ENCODE results near the gene LOXL3. TPM values are rescaled to one million over a fixed set of nuclear protein-coding genes. Genes with fewer than 3 reads are reported as not detected.

The LOXL3 gene
- total and polyA plus RNA-seq, 2 donors (not counting 1 experiment from before 2014, with no cell fraction given): 0.97 to 1.2 TPM

DNA sequence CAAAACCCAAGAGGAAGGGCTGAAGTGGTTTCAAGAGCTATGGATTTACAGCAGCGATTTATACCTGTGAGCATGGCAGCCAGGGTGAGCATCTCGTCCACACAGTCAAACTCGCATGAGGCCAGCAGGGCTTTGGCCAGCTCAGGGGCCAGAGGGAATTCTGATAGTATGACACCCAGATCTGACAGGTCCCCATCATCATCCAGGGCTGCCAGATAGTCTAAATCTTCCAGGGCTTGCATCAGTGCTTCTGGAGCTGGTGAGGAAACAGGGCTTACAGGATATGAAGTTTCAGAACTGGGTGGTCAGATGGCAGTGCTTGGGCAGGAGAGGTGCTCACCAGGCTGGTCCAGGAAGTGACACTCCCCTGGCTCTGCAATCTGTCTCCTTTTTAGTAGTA, 31.2 kb downstream of the LOXL3 start:
- peaks cover 31% of the 10 kb centered on the region for H3K27me3 Mint-ChIP-seq
- Histone ChIP-seq H3K36me3 (replicated peaks in 1 of 2; ENCODE audit: control extremely low read depth in 1 of 2, control insufficient read depth in 1 of 2, extremely low read depth in 1 of 2, insufficient read depth in 2 of 2, low read length in 1 of 2) (peaks cover 0 to 22% of the 10 kb centered on the region in 2 experiments), H3K27ac (ENCODE audit: low read length in 2 of 2) (no peak overlapping the region), H3K4me3 (ENCODE audit: control extremely low read depth in 1 of 5, extremely low read depth in 1 of 5, insufficient read depth in 1 of 5, low read depth in 2 of 5, low read length in 4 of 5) (no peak overlapping the region), H4K20me1 (ENCODE audit: control insufficient read depth, insufficient read depth, low read length, poor library complexity, severe bottlenecking) (peaks cover 12% of the 10 kb centered on the region), H3K79me2 (ENCODE audit: control insufficient read depth, insufficient read depth, low read length) (no peaks in the 10 kb centered on the region), H3K27me3 (replicated peaks in 1 of 4; ENCODE audit: control extremely low read depth in 1 of 4, control insufficient read depth in 3 of 4, insufficient read depth in 4 of 4, low read length in 3 of 4) (peaks cover 0 to 33% (median 26%) of the 10 kb centered on the region in 4 experiments), H3K9ac (ENCODE audit: low read length) (no peak overlapping the region), H3K4me1 (ENCODE audit: control insufficient read depth in 2 of 2, insufficient read depth in 2 of 2, low read length in 2 of 2) (peaks cover 16 to 22% of the 10 kb centered on the region in 2 donors), H3K4me2 (replicated peaks; ENCODE audit: low read depth, low read length, poor library complexity, severe bottlenecking) (no peak overlapping the region), H3K9me3 (ENCODE audit: control extremely low read depth in 1 of 3, control insufficient read depth in 2 of 3, insufficient read depth in 1 of 3, low read length in 2 of 3) (peaks cover 0 to 1% (median 0%) of the 10 kb centered on the region in 3 donors), H2AFZ (ENCODE audit: insufficient read depth, low read depth, low read length, poor library complexity, severe bottlenecking) (no peak overlapping the region)
- no peak overlapping the region for H3K4me3 Mint-ChIP-seq
- DNase-seq (no peak), ATAC-seq (ENCODE audit: low read depth) (no peak)
- 90% methylated on average over 3 of the region's 3 CpGs for WGBS (ENCODE audit: insufficient coverage)
- ChIA-PET CTCF (interaction anchor here (0.9 to 1.2 kb wide), 3 partner anchors 9 to 16 kb away, joined by 3 to 4 read pairs (median 3); no protein-coding TSS in a partner anchor), POLR2A (no interaction called here)
- H3K9me3 Mint-ChIP-seq (ENCODE audit: insufficient read depth): no peaks in the 10 kb centered on the region
- H3K4me1 Mint-ChIP-seq: peaks cover 12% of the 10 kb centered on the region
- TF ChIP-seq EZH2 (IDR thresholded peaks at IDR 0.05; ENCODE audit: borderline replicate concordance, insufficient read depth, low read depth, low read length, poor library complexity, severe bottlenecking): no peak
- no peak for TF ChIP-seq CTCF (IDR thresholded peaks at IDR 0.05)
- H3K27ac Mint-ChIP-seq: no peak overlapping the region
- intact Hi-C loops (cut with micrococcal nuclease): no loop called here

- Histone ChIP-seq H2AFZ (ENCODE audit: insufficient read depth, low read depth, low read length, poor library complexity, severe bottlenecking) (peak overlapping the region; percentile 71), H3K79me2 (ENCODE audit: control insufficient read depth, insufficient read depth, low read length) (no peaks in the 10 kb centered on the region), H3K4me3 (ENCODE audit: control extremely low read depth in 1 of 5, extremely low read depth in 1 of 5, insufficient read depth in 1 of 5, low read depth in 2 of 5, low read length in 4 of 5) (peak overlapping the region in 4 of 5 experiments; percentile 35 to 68 (median 54)), H3K9ac (ENCODE audit: low read length) (peak overlapping the region; percentile 67), H4K20me1 (ENCODE audit: control insufficient read depth, insufficient read depth, low read length, poor library complexity, severe bottlenecking) (peaks cover 6% of the 10 kb centered on the region), H3K36me3 (replicated peaks in 1 of 2; ENCODE audit: control extremely low read depth in 1 of 2, control insufficient read depth in 1 of 2, extremely low read depth in 1 of 2, insufficient read depth in 2 of 2, low read length in 1 of 2) (no peaks in the 10 kb centered on the region), H3K4me2 (replicated peaks; ENCODE audit: low read depth, low read length, poor library complexity, severe bottlenecking) (peak overlapping the region; percentile 96), H3K4me1 (ENCODE audit: control insufficient read depth in 2 of 2, insufficient read depth in 2 of 2, low read length in 2 of 2) (peaks cover 36 to 50% of the 10 kb centered on the region in 2 donors), H3K27ac (ENCODE audit: low read length in 2 of 2) (no peak overlapping the region), H3K27me3 (replicated peaks in 1 of 4; ENCODE audit: control extremely low read depth in 1 of 4, control insufficient read depth in 3 of 4, insufficient read depth in 4 of 4, low read length in 3 of 4) (peaks cover 2 to 88% (median 68%) of the 10 kb centered on the region in 4 experiments), H3K9me3 (ENCODE audit: control extremely low read depth in 1 of 3, control insufficient read depth in 2 of 3, insufficient read depth in 1 of 3, low read length in 2 of 3) (peaks cover 0 to 31% (median 1%) of the 10 kb centered on the region in 3 donors)
- no peak for ATAC-seq (ENCODE audit: low read depth)
- POLR2A ChIA-PET: interaction anchor here (0.9 to 2.5 kb wide), 5 partner anchors 9 to 19 kb away, joined by 3 to 9 read pairs (median 4); partner anchors contain the start of genes LBX2 and PCGF1
- Mint-ChIP-seq H3K4me3 (peak overlapping the region; percentile 86), H3K27me3 (peaks cover 66% of the 10 kb centered on the region), H3K27ac (no peak overlapping the region), H3K4me1 (peaks cover 28% of the 10 kb centered on the region), H3K9me3 (ENCODE audit: insufficient read depth) (no peaks in the 10 kb centered on the region)
- TF ChIP-seq CTCF (IDR thresholded peaks at IDR 0.05): no peak
- no peak for TF ChIP-seq EZH2 (IDR thresholded peaks at IDR 0.05; ENCODE audit: borderline replicate concordance, insufficient read depth, low read depth, low read length, poor library complexity, severe bottlenecking)
- no peak for DNase-seq
- intact Hi-C loops (cut with micrococcal nuclease): loop anchor here (1.0 kb wide), 1 partner anchor 9 kb away; the partner anchor contains the start of gene PCGF1
- CTCF ChIA-PET: interaction anchor here (0.6 to 1.4 kb wide), 5 partner anchors 10 to 72 kb away, joined by 3 to 5 read pairs (median 4); partner anchors contain the start of genes AUP1, CCDC142, HTRA2 and PCGF1
- 71% methylated on average over 13 of the region's 13 CpGs for WGBS (ENCODE audit: insufficient coverage)
Measured at GRCh38 chr2:74516650-74517049, 37.1 kb downstream of the LOXL3 start.
